DMS79 (cell line): ENCODE data around the gene C14orf93.
"Not testable (repeated sequence)": the region's sequence is repeated elsewhere in the genome, so short reads cannot be mapped to it uniquely, and the experiment has no call there.

Experiments used
- DNase-seq: peaks from one replicate; lab custom pipeline; 2025; lab: John Stamatoyannopoulos, UW

The C14orf93 gene

DNA sequence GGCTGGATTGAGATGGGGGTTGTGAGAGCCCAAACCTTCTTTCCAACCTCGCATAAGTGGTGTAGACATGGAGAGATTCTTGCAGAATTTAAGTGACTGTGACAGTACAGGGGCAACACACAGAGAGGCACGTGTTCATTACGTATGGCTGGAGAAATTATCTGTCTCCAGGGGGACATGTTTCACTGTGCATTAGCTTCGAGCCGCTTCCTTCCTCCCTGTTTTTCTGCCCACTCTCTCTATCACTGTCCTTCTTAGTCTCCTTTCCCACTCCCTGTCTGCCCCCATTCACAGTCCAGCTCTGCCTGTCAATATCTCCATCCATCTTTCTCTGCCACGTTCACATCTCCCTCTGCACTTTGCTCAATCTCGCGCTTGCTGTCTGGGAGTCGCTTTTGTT, 11.5 kb upstream of the C14orf93 start:
- DNase-seq: no peak

GRCh38 chr14:23020143-23021128, 10.5 kb upstream of the C14orf93 start:
- no peak for DNase-seq

- no peak for DNase-seq
Observed at GRCh38 chr14:23018107-23018506, 8.2 kb upstream of the C14orf93 start.

- DNase-seq: no peak
Observed at GRCh38 chr14:23017091-23017490, 7.1 kb upstream of the C14orf93 start.

- DNase-seq: no peak
Observed at GRCh38 chr14:23015618-23016017, 5.7 kb upstream of the C14orf93 start.

DNA sequence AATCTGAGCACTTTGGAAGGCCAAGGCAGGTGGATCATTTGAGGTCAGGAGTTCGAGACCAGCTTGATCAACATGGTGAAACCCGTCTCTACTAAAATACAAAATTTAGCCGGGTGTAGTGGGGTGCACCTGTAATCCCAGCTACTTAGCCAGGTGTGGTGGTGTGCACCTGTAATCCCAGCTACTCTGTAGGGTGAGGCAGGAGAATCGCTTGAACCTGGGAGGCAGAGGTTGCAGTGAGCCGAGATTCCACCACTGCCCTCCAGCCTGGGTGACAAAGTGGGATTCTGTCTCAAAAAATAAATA, 3.8 kb upstream of the C14orf93 start:
- DNase-seq: not testable (repeated sequence)

GRCh38 chr14:23013054-23013748, 3.3 kb upstream of the C14orf93 start:
- no peak for DNase-seq

- DNase-seq: peak; percentile 26
Observed at GRCh38 chr14:23009483-23009938, 432 bp downstream of the C14orf93 start.

DNA sequence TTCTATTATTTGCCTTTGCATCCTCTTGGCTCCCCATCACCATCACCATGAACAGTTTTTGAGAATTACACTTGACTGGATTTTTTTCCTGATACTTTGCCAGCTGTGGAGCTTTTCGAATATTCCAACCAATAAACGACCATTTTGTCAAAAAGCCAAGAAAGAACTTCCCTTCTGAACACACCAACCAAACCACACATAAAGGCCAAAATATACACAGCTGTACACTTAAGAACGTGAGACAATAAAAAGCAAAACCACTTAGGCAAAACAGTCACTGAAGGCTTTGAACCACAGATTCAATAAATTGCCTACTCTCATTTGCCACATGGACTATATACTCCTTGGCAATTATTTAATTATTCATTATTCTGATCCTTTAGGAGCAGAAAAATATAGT, 1.1 kb downstream of the C14orf93 start:
- DNase-seq: peak; percentile 82

GRCh38 chr14:23006544-23007419, 3.2 kb downstream of the C14orf93 start:
- DNase-seq: peak; percentile 100

DNA sequence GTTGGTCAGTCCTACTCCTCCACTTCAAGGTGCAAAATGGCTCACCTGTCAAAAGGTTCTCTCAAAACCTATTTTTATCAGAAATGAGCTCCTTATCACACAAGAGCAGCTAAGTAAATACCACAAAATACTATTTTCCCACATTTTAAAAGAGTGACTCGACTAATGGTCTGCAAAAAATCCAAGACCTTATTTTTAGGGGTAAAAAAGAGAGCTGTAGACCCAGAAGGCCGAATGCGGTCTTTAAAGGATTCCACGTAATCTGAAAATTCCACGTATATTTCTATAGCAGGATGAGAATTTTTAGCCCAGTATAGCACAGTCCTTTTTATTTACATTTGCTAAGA, 3.8 kb downstream of the C14orf93 start:
- no peak for DNase-seq

DNA sequence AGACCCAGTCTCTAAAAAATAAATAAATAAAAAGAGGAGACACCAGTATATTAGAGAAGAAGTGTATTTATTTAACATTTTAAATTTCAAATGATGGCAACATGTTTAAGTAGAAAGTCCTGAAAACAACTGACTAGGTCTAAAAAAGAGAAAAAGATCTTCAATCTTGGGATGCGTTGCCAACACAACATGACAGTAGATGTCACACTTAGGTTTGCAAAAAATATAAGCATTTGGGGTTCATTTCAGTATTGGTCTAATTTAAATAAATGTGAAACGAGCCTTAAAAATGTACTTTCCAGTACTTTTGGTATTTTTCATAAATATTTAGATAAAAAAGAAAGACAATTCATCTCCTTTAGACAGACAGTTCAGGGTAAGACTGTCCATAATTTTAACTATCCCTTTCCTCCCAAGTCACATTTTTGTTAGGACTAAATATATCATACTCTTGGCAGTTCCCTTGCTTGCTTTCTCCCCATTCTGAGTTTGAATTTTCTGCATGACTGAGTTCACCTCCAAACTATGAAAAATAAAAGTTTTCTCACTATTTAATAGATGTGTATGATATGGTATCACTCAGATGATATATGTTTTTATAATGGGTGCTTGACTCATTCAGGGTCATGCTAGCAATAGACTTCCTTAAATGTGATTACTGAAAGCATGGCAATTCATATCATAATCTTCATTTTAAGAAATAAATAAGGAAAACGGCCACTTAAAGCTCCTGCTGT, 4.3 kb downstream of the C14orf93 start:
- DNase-seq: no peak

DNA sequence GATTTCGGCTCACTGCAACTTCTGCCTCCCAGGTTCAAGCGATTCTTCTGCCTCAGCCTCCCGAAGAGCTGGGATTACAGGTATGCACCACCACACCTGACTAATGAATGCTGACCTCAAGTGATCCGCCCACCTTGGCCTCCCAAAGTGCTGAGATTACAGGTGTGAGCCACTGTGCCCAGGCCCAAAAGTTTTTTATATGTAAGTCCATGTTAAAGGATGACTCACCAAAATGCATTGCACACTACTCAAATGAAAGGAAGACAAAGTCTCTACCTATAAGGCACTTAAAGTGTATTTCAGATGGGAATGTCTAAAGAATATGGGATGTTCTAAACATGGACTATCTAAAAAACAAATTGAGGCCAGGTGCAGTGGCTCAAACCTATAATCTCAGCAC, 5.7 kb downstream of the C14orf93 start:
- not testable (repeated sequence) for DNase-seq

GRCh38 chr14:23002592-23002991, 7.4 kb downstream of the C14orf93 start:
- no peak for DNase-seq

- no peak for DNase-seq
Observed at GRCh38 chr14:23000860-23001259, 9.1 kb downstream of the C14orf93 start.

DNA sequence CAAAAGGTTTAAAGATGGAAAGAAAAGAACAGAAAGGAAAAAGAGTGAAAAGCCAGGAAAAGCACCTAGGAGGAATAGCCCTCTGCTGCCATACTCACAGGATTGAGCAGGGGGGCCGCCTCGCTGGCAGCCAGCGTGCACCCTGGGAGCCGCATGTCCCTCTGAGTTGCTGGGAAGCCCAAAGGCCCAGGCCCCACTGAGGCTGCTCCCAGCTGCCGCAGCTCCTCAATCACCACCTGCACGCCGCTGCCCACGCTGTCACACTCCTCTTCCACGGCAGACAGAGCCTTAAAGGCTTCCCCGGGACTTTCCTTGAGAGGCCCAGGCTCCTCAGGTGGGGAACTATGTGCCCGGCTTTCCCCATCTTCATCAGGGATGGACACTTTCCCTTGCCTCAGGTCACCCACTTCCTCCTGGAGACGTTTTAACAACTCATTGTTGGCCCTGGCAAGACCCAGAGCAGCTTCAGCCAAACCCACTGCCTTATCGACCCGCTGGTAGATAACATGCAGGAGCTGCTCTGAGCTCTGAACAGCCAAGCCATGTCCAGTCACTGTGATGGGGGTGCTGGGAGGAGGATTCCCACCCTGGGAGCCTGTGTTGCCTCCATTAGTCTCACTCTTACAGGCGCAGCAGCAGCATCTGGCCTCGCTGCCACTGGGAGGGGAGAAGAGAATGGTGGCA, 11.5 kb downstream of the C14orf93 start:
- no peak for DNase-seq

DNA sequence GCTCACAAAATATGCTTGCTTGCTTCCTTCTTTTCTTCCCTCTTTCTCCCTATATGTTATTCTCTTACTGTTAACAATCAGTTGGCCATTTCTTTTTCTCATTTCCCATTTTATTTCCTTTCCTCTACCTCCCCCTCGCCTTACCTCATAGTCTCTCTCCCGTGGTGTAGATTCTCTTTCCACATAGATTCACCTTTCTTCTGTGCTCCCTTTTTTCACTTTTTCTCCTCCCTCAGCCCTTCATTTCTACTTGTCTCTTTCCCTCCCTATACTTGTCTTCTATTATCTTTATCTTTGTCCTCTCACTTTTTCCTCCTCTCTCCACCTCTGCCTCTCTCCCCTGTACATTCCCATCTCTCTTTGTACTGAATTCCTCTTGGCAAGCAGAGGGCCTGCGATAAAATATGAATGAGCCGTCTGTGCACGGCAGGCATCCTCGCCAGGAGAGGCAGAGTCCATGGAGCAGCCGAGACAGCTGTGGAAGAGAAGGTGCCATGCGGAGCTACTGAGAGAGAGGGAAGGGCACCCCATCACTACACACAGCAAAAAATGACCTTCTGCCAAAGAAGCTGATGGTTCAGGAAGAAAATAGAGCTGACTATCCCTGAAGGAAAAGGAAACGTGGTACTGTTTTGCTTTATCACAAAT, 12.1 kb downstream of the C14orf93 start:
- DNase-seq: no peak

GRCh38 chr14:22996768-22997654, 12.9 kb downstream of the C14orf93 start:
- DNase-seq: no peak

DNA sequence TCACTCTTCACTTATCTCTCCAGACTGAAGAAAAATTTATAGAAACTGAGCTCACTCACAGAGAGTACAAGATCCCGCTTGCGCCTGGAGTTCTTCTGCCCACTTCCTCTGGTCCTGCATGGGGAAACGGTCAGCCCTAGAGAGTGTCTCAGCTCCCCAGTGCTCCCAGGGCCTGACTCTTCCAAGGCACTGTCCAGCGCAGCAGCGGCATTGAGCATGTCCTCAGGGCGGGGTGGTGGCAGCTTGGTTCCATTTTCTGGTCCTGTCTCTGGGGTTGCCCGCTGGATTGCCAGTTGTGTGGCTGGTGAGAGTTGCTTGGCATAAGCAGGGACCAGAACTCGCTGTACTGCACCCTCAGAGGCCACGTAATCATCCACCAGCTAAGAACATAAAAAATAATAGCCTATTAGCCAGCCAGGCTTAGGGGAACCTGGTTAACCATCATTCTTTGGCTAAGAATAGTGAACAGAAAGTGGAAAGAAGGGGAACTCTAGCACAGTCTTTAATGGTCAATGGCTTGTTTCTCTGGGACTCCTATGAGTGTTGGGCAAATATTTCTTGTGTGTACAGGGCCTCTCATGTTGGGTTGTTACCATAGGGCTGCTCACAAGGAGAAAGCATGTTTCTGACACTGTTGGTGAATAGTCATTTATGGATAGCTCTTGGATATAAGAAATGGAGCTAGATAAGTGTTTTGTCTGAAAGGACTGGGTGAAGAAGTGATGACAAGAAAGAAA, 13.9 kb downstream of the C14orf93 start:
- no peak for DNase-seq
